Karpas-422 (cell line): ENCODE results near the gene SHISAL1. TPM values are rescaled to one million over a fixed set of nuclear protein-coding genes. Genes with fewer than 3 reads are reported as not detected.

Experiments
- DNase-seq: peaks from one replicate; pipeline ENCODE4 v3.0.0-alpha.2; 2015
- H2AFZ ChIP-seq: fragments of 200-600 bp; sonication (generic); 2 replicates; pipeline ENCODE4 v1.6.1; 2014; ENCODE audit warnings: antibody characterized with exemption, low read length, mixed read lengths
- H3K27ac ChIP-seq: fragments of 200-600 bp; sonication (generic); 2 replicates; pipeline ENCODE4 v1.5.1; 2014; ENCODE audit warnings: mild to moderate bottlenecking, low read length, moderate library complexity
- H3K27me3 ChIP-seq: fragments of 200-600 bp; sonication (generic); 2 replicates; pipeline ENCODE4 v1.6.1; 2014; ENCODE audit warnings: low read length, mixed read lengths
- H3K36me3 ChIP-seq: fragments of 200-600 bp; sonication (generic); 2 replicates; pipeline ENCODE4 v1.6.1; 2014; ENCODE audit warnings: low read length, mixed read lengths; ENCODE audit not compliant: insufficient read depth
- H3K4me1 ChIP-seq: fragments of 200-600 bp; sonication (generic); 2 replicates; pipeline ENCODE4 v1.6.1; 2014; ENCODE audit warnings: mild to moderate bottlenecking, low read length, mixed read lengths
- H3K4me2 ChIP-seq: fragments of 200-600 bp; sonication (generic); 2 replicates; pipeline ENCODE4 v1.6.1; 2014; ENCODE audit warnings: low read length, low read depth, mild to moderate bottlenecking; ENCODE audit not compliant: poor library complexity, severe bottlenecking
- H3K4me3 ChIP-seq: fragments of 200-600 bp; sonication (generic); 2 replicates; pipeline ENCODE4 v1.5.1; 2014; ENCODE audit warnings: mild to moderate bottlenecking, antibody characterized with exemption, low read length, mixed read lengths
- H3K79me2 ChIP-seq: fragments of 200-600 bp; sonication (generic); 2 replicates; pipeline ENCODE4 v1.6.1; 2014; ENCODE audit warnings: mild to moderate bottlenecking, low read length, mixed read lengths
- H3K9ac ChIP-seq: fragments of 200-600 bp; sonication (generic); 2 replicates; pipeline ENCODE4 v1.6.0; 2014; ENCODE audit warnings: low read length
- H3K9me2 ChIP-seq: fragments of 200-600 bp; sonication (generic), shearing (Covaris generic); replicated peaks from 2 replicates; pipeline ENCODE4 v1.6.0; 2014; ENCODE audit warnings: mild to moderate bottlenecking, low read length, moderate library complexity; ENCODE audit not compliant: insufficient read depth
- H3K9me3 ChIP-seq: fragments of 300-700, 200-600 bp; sonication (generic); 2 replicates; pipeline ENCODE4 v1.6.1; 2014; ENCODE audit warnings: low read length, mixed read lengths
- H4K20me1 ChIP-seq: fragments of 200-600 bp; sonication (generic); 2 replicates; pipeline ENCODE4 v1.6.1; 2014; ENCODE audit warnings: mild to moderate bottlenecking, antibody characterized with exemption, low read length, low read depth; ENCODE audit not compliant: insufficient read depth
- total RNA-seq: library from RNA; depleted of rRNA; stranded (reverse); fragments of >200 nt; shearing (Covaris generic); gene quantifications from 2 replicates; pipeline ENCODE4 v1.2.3, GENCODE V29; 2014; ENCODE audit warnings: low replicate concordance

The SHISAL1 gene
- total RNA-seq, 1 experiment from 2014 or later, result not detected

DNA sequence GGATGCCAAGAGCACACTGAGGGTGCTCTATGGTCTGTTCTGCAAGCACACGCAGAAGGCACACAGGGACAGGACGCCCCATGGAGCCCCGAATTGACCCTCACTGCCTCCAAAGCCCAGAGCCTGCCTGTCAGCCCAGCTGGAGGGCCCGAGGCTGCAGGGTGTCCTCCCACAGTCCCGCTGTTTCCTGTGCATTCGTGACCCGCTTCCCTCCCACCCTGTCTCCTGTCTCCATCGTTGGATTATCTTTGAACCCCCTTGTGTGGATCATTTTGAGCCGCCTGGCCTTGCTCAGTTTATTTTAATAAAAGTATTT, 106.5 kb downstream of the SHISAL1 start:
- no peak overlapping the region for H3K27ac ChIP-seq
- no peaks in the 10 kb centered on the region for H3K9me2 ChIP-seq
- no peaks in the 10 kb centered on the region for H3K9me3 ChIP-seq
- no peak overlapping the region for H3K4me2 ChIP-seq
- H3K4me1 ChIP-seq, result peaks cover 37% of the 10 kb centered on the region
- peaks cover 17% of the 10 kb centered on the region; the same call in 1 of the 2 replicates for H4K20me1 ChIP-seq
- H3K36me3 ChIP-seq, result no peaks in the 10 kb centered on the region
- H3K9ac ChIP-seq, result no peak overlapping the region
- no peaks in the 10 kb centered on the region for H3K27me3 ChIP-seq
- H2AFZ ChIP-seq, result no peak overlapping the region
- DNase-seq, result no peak
- H3K4me3 ChIP-seq, result no peak overlapping the region
- no peaks in the 10 kb centered on the region for H3K79me2 ChIP-seq

DNA sequence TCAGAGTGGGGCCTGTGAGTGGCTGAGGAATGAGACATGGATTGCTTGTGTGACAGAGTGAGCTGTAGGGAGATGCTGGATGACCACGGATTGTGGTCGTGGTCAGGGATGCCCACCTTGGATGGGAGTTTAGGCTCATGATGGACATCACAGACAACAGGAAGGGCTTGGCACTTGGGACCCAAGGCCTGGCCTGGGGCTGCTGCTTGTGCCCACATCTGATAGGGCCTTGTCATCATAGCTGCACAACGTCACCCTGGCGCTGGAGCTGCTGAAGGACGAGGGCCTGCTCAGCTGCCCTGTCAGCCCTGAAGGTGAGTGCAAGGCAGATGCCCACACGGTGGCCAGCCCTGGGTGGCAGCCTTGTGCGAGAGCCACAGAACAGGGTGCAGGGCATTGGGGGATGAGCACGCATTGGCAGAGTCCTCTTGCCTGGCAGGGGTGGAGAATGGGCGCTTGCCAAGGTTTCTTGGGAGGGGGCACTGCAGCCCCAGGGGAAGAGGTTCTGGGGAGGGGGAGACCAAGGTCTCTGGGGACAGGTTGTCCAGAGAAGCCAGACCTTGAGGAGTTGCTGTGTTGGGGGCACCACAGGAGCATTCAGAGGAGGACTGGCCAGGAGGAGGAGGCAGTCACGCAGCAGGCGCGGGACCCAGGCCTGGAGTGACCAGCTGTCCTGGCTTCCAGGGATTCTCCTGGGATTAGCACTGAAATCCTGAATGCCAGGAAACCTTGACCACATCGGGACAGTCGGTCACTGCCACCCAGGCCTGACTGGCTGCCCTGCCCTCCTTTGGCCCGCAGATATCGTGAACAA, 107.0 kb downstream of the SHISAL1 start:
- Histone ChIP-seq H3K4me3 (peak overlapping the region; percentile 33; the same call in 1 of the 2 replicates), H2AFZ (no peak overlapping the region), H3K4me2 (peak overlapping the region; percentile 61), H3K27ac (peak overlapping the region; percentile 32; the same call in 1 of the 2 replicates), H3K9ac (peak overlapping the region; percentile 12; the same call in 1 of the 2 replicates), H4K20me1 (peaks cover 20% of the 10 kb centered on the region; the same call in 1 of the 2 replicates), H3K9me3 (no peaks in the 10 kb centered on the region), H3K9me2 (no peaks in the 10 kb centered on the region), H3K4me1 (peaks cover 34% of the 10 kb centered on the region), H3K27me3 (no peaks in the 10 kb centered on the region), H3K36me3 (no peaks in the 10 kb centered on the region), H3K79me2 (no peaks in the 10 kb centered on the region)
- DNase-seq, result no peak

DNA sequence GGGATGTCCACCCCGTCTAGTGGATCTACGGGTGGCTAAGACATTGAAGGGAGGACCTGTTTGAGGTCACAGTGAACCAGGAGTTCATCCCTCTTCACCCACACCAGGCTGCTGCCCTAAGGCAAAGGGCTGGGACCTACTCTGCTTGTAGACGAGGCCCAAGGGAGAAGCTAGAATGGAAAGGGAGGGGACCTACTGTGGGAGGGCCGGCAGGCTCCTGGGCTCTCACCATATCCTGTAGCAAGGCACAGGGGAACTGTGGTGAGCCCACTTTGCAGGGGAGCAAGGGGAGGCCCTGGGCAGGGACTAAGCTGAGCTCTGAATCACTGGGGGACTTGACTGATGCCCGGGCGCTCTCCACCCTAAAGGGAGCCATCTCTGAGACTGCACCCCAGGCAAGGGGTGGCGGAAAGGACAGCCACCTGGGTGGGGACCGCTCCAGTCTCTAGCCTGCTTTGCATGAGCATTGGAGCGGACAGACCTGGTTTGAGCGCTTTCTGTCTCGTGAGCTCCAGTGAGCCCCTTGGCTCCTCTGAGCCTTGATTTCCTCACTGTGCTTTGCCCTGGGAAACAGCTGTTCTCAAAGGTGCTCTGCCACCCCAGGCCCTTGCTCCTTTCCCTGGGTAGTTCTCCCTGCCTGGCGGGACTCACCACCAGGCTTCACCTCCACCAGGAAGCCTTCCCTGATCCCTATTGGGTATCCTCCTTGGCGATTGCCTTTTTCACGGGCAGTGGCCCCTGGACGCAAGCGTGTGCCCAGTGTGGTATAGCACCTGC, 107.8 kb downstream of the SHISAL1 start:
- H3K4me2 ChIP-seq, result peak overlapping the region; percentile 61
- H3K4me1 ChIP-seq, result peaks cover 34% of the 10 kb centered on the region
- H3K27me3 ChIP-seq, result no peaks in the 10 kb centered on the region
- H3K9me2 ChIP-seq, result no peaks in the 10 kb centered on the region
- H3K4me3 ChIP-seq, result peak overlapping the region; percentile 33; the same call in 1 of the 2 replicates
- peak overlapping the region; percentile 32 for H3K27ac ChIP-seq
- peak overlapping the region; percentile 12; the same call in 1 of the 2 replicates for H3K9ac ChIP-seq
- no peaks in the 10 kb centered on the region for H3K9me3 ChIP-seq
- H4K20me1 ChIP-seq, result peaks cover 20% of the 10 kb centered on the region; the same call in 1 of the 2 replicates
- DNase-seq, result peak; percentile 93
- H3K79me2 ChIP-seq, result no peaks in the 10 kb centered on the region
- no peak overlapping the region for H2AFZ ChIP-seq
- no peaks in the 10 kb centered on the region for H3K36me3 ChIP-seq

DNA sequence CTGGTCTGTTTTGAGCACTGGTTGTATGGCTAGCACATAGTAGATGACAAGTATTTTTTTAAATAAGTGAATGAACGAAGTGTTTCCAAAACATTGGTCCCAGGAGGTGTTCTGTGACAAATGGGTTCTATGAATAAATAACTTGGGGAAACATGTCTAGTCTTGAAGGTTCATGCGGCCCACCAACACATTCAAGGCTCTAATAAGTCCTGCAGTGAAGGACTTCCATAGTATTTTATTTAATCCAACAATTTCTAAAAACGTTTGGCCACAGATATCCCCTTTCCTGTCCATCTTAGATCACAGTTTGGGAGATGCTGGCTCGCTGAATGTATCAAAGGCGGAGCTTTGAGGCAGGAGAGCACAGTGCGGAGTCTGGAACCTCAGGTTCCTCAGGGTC, 109.5 kb downstream of the SHISAL1 start:
- no peak overlapping the region for H3K4me3 ChIP-seq
- H4K20me1 ChIP-seq, result peaks cover 20% of the 10 kb centered on the region; the same call in 1 of the 2 replicates
- no peak overlapping the region for H3K4me2 ChIP-seq
- no peak overlapping the region for H3K27ac ChIP-seq
- H3K4me1 ChIP-seq, result peaks cover 25% of the 10 kb centered on the region
- no peaks in the 10 kb centered on the region for H3K36me3 ChIP-seq
- no peaks in the 10 kb centered on the region for H3K27me3 ChIP-seq
- no peaks in the 10 kb centered on the region for H3K9me3 ChIP-seq
- no peak for DNase-seq
- no peaks in the 10 kb centered on the region for H3K9me2 ChIP-seq
- H3K9ac ChIP-seq, result no peak overlapping the region
- H3K79me2 ChIP-seq, result no peaks in the 10 kb centered on the region
- H2AFZ ChIP-seq, result no peak overlapping the region

DNA sequence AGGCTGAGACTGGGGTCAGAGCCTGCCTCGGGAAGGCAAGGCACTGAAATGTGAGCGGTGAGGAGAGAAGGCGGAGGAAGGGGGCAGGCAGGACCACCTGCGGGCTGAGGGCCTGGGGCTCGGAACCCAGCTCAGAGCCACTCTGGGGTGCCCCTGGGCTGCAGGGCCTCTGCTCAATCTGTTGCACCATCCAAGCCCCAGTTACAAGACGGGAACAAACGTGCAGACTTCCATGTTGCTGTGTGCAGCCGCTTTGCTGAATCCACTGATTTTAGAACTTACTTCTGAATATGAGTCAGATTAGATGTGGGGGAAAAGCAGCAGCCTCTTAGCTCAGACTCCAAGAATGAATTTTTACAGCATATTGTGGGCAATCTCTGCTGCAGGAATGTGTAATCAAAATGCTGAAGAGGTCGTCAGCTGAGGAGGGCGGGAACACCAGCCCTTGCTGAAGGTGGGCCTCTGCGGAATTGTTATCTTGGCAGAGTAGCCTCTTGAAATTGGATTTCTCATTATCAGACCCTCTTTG, 110.4 kb downstream of the SHISAL1 start:
- Histone ChIP-seq H3K9me3 (no peaks in the 10 kb centered on the region), H4K20me1 (peaks cover 20% of the 10 kb centered on the region; the same call in 1 of the 2 replicates), H3K79me2 (no peaks in the 10 kb centered on the region), H3K36me3 (no peaks in the 10 kb centered on the region), H3K4me3 (no peak overlapping the region), H3K27ac (no peak overlapping the region), H3K9ac (no peak overlapping the region), H3K4me1 (peaks cover 21% of the 10 kb centered on the region), H3K27me3 (no peaks in the 10 kb centered on the region), H3K4me2 (no peak overlapping the region), H2AFZ (no peak overlapping the region), H3K9me2 (no peaks in the 10 kb centered on the region)
- DNase-seq, result no peak

DNA sequence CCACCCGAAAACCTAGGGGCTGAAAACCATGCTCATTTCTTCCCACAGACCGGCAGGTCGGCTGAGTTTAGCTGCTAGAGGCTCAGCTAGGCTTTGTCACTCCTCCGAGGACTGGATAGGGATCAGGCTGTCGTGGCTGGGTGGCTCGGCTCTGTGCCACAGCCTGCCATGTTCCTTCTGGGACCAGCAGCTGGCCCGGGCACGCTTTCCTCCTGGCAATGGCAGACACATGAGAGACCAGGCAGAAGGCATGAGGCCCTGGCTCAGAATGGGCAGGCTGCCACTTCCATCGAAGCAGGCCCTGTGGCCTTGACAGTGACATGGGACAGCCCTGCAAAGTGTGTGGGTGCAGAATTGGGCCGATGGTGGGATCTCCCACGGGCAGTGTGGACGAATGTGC, 111.1 kb downstream of the SHISAL1 start:
- no peaks in the 10 kb centered on the region for H3K79me2 ChIP-seq
- H3K4me1 ChIP-seq, result peaks cover 21% of the 10 kb centered on the region
- no peak overlapping the region for H3K27ac ChIP-seq
- H3K9me2 ChIP-seq, result no peaks in the 10 kb centered on the region
- no peak overlapping the region for H3K4me3 ChIP-seq
- H2AFZ ChIP-seq, result no peak overlapping the region
- no peak overlapping the region for H3K9ac ChIP-seq
- no peak for DNase-seq
- peaks cover 20% of the 10 kb centered on the region; the same call in 1 of the 2 replicates for H4K20me1 ChIP-seq
- H3K9me3 ChIP-seq, result no peaks in the 10 kb centered on the region
- no peaks in the 10 kb centered on the region for H3K36me3 ChIP-seq
- no peaks in the 10 kb centered on the region for H3K27me3 ChIP-seq
- H3K4me2 ChIP-seq, result no peak overlapping the region

DNA sequence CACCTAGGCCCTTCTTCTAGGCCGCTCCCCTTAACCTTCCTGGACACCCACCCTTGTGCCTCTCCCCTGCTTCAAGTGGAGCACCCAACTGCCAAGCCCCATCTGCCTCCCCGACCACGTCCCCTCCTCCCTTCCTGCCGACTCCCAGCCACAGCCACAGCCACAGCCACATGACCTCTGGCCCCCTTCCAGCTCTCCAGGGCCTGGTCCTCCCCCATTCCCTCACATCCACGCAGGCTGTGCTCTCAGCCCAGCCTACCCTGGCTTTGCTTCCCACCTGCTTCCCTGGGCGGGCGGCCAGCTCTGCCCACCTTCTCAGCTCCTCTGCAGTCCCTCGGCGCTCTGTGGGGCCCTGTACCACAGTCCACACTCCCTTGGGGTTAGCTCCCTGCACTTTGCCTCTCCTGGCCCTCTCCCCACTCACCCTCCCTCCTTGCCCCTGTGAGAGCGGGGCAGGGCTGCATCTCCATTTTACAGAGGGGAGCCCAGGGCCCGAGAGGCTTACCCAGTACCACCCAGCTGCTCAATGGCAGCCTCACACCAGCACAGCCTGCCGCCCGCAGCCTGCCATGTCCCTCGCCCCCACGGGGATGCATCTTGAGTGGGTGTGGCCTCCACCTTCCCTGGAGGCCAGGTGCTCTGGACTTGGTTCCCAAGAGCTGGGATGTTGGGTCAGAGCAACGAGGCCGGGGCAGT, 111.7 kb downstream of the SHISAL1 start:
- Histone ChIP-seq H4K20me1 (peaks cover 20% of the 10 kb centered on the region; the same call in 1 of the 2 replicates), H3K27ac (no peak overlapping the region), H3K9me2 (no peaks in the 10 kb centered on the region), H2AFZ (no peak overlapping the region), H3K36me3 (no peaks in the 10 kb centered on the region), H3K27me3 (no peaks in the 10 kb centered on the region), H3K9ac (no peak overlapping the region), H3K79me2 (no peaks in the 10 kb centered on the region), H3K9me3 (no peaks in the 10 kb centered on the region), H3K4me3 (no peak overlapping the region), H3K4me1 (peaks cover 20% of the 10 kb centered on the region), H3K4me2 (no peak overlapping the region)
- no peak for DNase-seq
